GM12873 (cell line): ENCODE data around the gene GRIA4.

Experiments
- TF ChIP-seq, protein P1 (sequence below): IDR thresholded peaks from 2 replicates; pipeline ENCODE4 v1.5.1; 2012; ENCODE audit warnings: low read depth, mild to moderate bottlenecking, moderate library complexity, low read length, control low read depth; ENCODE audit not compliant: insufficient read depth; ENCODE audit errors: missing control alignments

GRIA4 gene

DNA sequence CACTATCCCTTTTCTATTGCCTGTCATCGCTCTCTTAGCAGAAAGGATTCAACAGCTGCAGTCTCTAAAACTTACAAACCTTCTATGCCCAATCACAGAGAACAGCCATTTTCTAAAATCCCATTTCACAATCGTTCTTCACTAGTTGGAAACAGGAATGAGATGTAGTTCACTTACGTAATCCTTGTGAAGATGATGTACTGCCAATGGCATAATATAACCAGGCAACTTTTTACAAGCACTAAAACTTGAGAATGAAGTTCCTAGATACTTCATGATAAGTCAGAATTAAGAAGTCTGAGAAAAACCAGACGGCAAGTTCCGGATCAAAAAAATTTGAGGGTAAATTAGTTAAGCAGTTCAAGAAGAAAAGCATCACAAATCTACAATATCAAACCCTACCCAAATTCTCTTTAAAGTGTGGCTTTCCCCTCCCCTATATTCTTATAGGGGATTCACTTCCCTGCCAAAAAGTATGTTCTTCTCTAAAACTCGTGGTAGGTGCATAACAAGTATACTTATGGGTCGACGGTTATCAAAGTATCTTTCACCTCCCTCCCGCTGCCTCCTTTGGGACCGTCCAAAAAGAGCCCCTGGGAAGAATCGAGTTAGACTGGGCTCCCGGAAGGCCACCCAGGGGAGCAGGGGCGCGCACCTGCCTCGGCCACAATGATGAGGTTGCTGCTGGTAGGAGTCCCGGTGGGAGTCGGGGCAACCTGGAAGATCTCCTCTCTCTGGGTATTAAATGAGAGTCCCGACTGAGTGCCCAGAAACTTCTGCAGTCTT, 411.5 kb downstream of the GRIA4 start:
- TF ChIP-seq, protein P1, sequence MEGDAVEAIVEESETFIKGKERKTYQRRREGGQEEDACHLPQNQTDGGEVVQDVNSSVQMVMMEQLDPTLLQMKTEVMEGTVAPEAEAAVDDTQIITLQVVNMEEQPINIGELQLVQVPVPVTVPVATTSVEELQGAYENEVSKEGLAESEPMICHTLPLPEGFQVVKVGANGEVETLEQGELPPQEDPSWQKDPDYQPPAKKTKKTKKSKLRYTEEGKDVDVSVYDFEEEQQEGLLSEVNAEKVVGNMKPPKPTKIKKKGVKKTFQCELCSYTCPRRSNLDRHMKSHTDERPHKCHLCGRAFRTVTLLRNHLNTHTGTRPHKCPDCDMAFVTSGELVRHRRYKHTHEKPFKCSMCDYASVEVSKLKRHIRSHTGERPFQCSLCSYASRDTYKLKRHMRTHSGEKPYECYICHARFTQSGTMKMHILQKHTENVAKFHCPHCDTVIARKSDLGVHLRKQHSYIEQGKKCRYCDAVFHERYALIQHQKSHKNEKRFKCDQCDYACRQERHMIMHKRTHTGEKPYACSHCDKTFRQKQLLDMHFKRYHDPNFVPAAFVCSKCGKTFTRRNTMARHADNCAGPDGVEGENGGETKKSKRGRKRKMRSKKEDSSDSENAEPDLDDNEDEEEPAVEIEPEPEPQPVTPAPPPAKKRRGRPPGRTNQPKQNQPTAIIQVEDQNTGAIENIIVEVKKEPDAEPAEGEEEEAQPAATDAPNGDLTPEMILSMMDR: no peak

DNA sequence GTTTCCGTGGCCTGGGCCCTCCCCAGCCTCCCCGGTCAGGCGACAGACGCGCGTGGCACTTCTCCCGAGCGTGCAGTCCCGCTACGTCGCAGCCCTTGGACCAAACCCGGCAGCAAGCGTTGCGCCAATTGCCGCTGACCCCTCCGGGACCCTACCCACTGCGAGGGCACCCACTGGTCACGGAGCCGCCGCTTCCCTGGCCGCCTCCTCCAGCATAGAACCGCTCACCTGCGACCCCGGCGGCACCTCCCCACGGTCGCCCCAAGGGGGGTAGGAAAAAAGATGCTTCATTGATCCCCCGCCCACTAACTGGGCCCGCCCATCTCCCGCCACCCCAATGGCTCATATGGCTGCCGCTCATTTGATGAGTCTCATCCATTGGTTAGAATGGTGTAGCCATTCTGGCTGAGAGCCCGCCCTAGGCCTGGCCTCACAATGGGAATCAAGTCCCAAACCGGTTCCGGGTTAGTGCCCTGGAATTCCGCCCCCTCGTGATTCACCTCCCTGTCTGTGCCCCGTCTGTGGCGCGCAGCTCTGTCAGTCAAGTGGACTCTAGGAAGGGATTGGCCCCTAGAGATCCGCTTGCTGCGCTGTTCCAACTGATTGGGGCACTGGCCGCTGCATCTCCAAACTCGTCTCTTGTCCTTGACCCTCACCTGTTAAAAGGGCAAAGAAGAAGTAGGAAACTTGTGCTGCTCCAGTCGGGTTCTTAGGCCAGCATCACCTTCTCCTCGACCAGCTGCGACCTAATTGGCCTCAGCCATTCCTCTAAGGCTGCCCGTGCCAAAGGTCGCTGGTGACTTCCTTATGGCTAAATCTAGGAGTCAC, 412.3 kb downstream of the GRIA4 start, which contains the start of gene MSANTD4:
MSANTD4 (minus strand) TSS at position 274 of the 828 bp plus-strand sequence. CDS start 11,323 bp downstream, outside the sequence.
- TF ChIP-seq, protein P1: no peak

DNA sequence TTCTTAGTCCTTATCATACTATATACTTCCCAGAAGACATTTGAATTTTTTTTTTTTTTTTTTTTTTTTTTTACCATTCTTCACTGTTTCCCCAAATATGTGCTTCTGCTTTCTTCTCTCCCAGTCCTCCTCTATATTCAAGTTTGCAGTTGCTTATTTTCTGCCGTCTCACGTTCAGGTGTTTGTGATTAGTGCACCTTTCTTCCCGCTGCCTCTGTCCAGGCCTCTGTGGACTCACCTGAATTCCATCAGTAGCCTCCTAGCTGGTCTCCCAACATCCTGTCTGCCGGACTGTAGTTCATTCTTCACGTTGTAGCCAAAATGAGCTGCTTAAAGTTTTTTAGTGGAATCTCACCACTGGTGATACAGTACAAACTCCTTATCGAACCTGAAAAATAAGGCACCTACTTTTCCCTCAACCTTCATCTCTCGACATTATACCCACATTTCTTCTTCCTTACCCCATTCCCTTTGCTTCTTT, 413.0 kb downstream of the GRIA4 start:
- TF ChIP-seq, protein P1: no peak

DNA sequence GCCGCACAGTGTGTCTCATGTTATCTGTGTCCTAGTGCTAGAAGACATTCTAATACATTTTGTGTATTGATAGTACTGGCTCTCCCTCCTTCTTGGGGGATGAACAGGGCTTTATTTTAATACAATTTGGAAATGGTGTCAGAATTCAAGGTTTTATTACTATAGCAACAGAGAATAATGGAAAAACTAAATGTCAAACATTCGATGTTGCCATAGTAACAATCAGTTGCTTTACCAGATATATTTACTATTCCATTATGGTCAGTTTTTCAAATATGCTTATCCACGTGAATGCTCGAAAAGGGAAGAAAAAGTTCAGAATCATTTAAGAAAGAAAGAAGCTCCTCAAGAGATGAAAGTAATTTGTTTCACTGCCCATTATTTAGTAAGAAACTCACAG, 420.7 kb downstream of the GRIA4 start:
- TF ChIP-seq, protein P1: no peak

DNA sequence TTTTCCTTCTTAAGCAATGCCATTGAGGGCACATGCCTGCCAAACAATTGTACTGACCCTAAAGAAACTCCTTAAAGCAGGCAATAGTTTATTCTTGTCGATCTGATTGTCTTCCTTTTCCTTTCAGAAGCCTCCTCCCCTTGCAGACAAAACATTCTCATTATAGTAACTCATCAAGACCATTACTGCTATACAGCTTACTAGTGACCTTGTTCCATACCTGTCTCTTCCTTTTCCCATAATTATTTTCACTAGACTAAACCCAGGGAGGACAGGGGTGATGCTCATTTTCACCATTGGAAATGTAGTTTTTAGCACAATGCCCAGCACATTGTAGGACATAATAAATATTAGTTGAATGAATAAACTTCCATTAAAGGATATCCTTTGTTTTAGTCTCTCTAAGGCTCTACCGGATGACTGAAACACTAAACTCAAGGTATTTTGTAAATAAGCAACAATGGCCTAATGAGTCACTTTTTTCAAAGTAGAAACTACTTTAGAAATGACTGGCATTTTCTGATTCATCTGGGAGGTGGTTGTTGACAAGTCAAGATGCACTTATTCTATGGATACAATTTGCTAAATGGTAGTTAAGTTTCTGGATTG, 421.4 kb downstream of the GRIA4 start:
- TF ChIP-seq, protein P1: no peak
